ENCODE results near the gene SEZ6.

SEZ6 gene

DNA sequence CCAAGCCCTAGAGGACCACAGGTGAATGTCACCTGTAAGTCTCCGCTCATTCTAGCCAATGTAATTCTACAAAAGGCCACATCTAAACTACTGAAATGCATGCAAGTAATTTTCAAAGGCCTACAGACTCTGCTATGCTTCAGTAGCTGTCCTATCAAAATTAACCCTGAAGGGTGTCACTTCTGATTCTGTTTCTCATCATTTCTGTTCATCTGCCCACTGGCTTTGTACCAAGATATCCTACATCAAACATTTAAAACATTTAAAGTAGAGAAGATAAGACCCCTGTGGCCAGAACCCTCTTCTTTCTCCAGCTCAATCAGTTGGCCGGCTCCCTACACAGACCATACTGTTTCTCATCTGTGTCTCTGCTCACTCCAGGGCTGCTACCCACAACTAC is 76.0 kb downstream of the SEZ6 start:
- Histone ChIP-seq H3K9me3 (ENCODE audit: control insufficient read depth, insufficient read depth, low read length) (no peaks in the 10 kb centered on the region), H3K4me3 (ENCODE audit: low read depth, low read length) (no peak overlapping the region), H3K27ac (ENCODE audit: low read depth, low read length) (no peak overlapping the region), H3K27me3 (ENCODE audit: control insufficient read depth, insufficient read depth, low read length) (no peaks in the 10 kb centered on the region), H3K36me3 (ENCODE audit: control insufficient read depth, insufficient read depth, low read length) (peaks cover 44% of the 10 kb centered on the region), H3K9ac (ENCODE audit: low read depth, low read length) (no peak overlapping the region), H3K4me1 (ENCODE audit: control insufficient read depth, insufficient read depth, low read length) (no peaks in the 10 kb centered on the region)

DNA sequence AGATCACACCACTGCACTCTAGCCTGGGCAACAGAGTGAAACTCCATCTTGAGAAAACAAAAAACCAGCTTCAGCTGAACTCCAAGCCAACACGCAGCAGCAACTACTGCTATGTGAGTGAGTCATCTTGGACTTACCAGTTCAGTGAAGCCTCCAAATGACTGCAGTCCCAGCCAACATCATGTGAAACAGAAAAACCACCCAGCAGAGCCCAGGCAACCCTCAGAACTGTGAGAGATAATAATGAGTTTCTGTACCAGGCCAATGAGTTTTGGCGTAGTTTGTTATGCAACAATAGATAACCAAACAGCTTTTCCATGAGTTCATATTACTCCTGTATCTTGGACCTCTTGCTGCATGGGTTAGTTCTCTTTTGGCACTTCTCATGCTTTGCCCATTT is 77.8 kb downstream of the SEZ6 start:
- Histone ChIP-seq H3K4me3 (ENCODE audit: low read depth, low read length) (no peak overlapping the region), H3K9me3 (ENCODE audit: control insufficient read depth, insufficient read depth, low read length) (no peaks in the 10 kb centered on the region), H3K27ac (ENCODE audit: low read depth, low read length) (no peak overlapping the region), H3K9ac (ENCODE audit: low read depth, low read length) (no peak overlapping the region), H3K36me3 (ENCODE audit: control insufficient read depth, insufficient read depth, low read length) (peaks cover 56% of the 10 kb centered on the region), H3K4me1 (ENCODE audit: control insufficient read depth, insufficient read depth, low read length) (no peaks in the 10 kb centered on the region), H3K27me3 (ENCODE audit: control insufficient read depth, insufficient read depth, low read length) (no peaks in the 10 kb centered on the region)

DNA sequence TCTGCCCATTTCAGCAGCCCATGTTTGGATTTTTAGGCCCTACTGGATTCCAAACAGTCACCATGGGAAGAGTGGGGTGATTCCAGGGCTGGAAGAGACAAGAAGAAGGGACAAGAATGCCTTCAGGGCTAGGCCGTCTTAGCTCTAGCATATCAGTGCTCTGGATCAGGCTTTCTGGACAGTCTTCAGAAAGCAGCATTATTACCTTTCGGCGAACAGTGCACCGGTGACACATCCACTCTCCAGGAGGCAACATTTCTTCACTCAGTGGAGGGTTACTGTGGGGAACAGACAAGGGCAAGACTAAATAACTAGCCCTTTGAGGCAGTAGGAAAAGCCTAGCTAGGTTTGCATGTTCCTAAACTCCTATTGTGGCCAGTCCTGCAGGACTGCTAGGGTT is 79.0 kb downstream of the SEZ6 start:
- H3K36me3 ChIP-seq (ENCODE audit: control insufficient read depth, insufficient read depth, low read length) = peaks cover 64% of the 10 kb centered on the region

DNA sequence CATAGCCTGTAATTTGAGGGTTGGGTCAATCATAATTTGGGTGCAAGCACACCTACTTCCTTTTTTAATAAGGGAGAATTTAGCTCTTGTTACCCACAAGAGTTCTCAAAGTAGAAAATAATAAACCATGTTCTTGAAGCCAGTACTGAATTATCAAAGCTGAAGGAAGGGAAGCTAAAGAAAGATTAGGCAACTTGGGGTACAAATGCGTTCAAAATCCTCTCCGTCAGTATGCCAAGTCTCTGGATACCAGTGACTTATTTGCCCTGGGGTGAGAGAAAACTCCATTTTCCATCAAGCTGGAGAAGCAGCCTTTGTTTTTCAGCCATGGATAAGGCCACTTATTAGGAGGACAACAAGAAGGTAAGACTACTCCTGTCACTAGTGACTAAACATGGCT is 79.5 kb downstream of the SEZ6 start:
- no peaks in the 10 kb centered on the region for H3K9me3 ChIP-seq (ENCODE audit: control insufficient read depth, insufficient read depth, low read length)
- no peaks in the 10 kb centered on the region for H3K27me3 ChIP-seq (ENCODE audit: control insufficient read depth, insufficient read depth, low read length)
- no peak overlapping the region for H3K27ac ChIP-seq (ENCODE audit: low read depth, low read length)
- H3K9ac ChIP-seq (ENCODE audit: low read depth, low read length) = no peak overlapping the region
- no peaks in the 10 kb centered on the region for H3K4me1 ChIP-seq (ENCODE audit: control insufficient read depth, insufficient read depth, low read length)
- peaks cover 69% of the 10 kb centered on the region for H3K36me3 ChIP-seq (ENCODE audit: control insufficient read depth, insufficient read depth, low read length)
- H3K4me3 ChIP-seq (ENCODE audit: low read depth, low read length) = no peak overlapping the region

More for the DNA sequence above, 79.0 kb downstream of the SEZ6 start:
- no peak overlapping the region for H3K4me3 ChIP-seq (ENCODE audit: low read depth, low read length)
- no peaks in the 10 kb centered on the region for H3K4me1 ChIP-seq (ENCODE audit: control insufficient read depth, insufficient read depth, low read length)
- H3K27me3 ChIP-seq (ENCODE audit: control insufficient read depth, insufficient read depth, low read length) = no peaks in the 10 kb centered on the region
- no peak overlapping the region for H3K9ac ChIP-seq (ENCODE audit: low read depth, low read length)
- no peaks in the 10 kb centered on the region for H3K9me3 ChIP-seq (ENCODE audit: control insufficient read depth, insufficient read depth, low read length)
- H3K27ac ChIP-seq (ENCODE audit: low read depth, low read length) = no peak overlapping the region

DNA sequence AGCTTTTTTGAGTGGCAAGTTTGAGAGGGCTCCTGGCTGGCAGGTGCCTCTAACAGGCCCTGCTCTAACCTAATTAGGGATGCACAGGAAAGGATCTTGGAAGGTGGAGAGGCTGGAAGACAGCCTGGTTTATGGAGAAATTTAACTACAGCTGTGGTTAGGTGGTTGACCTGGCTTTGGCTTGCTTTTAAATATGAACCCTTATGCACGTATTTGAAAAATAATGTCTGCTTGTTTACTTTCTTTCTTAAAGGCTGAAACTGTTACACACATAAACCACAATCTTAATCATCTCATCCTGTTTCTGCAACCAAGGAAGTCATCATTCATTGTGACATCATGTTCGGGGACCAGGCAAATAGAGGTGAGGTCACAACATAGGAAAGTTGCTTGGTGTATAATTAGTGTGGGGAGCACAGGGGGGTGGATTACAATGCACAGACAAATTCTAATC is 79.9 kb downstream of the SEZ6 start:
- H3K4me3 ChIP-seq (ENCODE audit: low read depth, low read length) = no peak overlapping the region
- H3K9ac ChIP-seq (ENCODE audit: low read depth, low read length) = no peak overlapping the region
- no peaks in the 10 kb centered on the region for H3K9me3 ChIP-seq (ENCODE audit: control insufficient read depth, insufficient read depth, low read length)

DNA sequence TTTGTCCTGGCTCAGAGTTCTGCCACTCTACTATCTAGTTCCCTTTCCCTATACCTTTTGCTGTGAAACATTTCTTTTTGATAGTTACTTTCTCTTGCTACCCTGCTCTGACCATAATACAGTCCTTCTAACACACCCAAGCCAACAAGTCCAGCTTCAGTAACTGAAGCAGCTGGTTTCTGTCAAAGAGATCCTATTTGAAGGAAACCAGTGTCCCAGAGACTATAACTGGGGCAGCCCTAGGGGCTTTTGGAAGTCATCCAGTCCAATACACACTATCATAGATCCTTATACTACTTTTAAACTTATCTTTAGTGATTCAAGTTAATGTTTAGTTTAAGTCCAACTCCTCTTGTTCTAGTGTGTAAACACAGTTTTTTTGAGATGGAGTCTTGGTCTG is 85.6 kb downstream of the SEZ6 start:
- Histone ChIP-seq H3K36me3 (ENCODE audit: control insufficient read depth, insufficient read depth, low read length) (peaks cover 95% of the 10 kb centered on the region), H3K9me3 (ENCODE audit: control insufficient read depth, insufficient read depth, low read length) (no peaks in the 10 kb centered on the region), H3K4me1 (ENCODE audit: control insufficient read depth, insufficient read depth, low read length) (no peaks in the 10 kb centered on the region), H3K4me3 (ENCODE audit: low read depth, low read length) (no peak overlapping the region), H3K27ac (ENCODE audit: low read depth, low read length) (no peak overlapping the region), H3K9ac (ENCODE audit: low read depth, low read length) (no peak overlapping the region), H3K27me3 (ENCODE audit: control insufficient read depth, insufficient read depth, low read length) (no peaks in the 10 kb centered on the region)

More for the DNA sequence above, 79.9 kb downstream of the SEZ6 start:
- Histone ChIP-seq H3K27ac (ENCODE audit: low read depth, low read length) (no peak overlapping the region), H3K27me3 (ENCODE audit: control insufficient read depth, insufficient read depth, low read length) (no peaks in the 10 kb centered on the region), H3K4me1 (ENCODE audit: control insufficient read depth, insufficient read depth, low read length) (no peaks in the 10 kb centered on the region), H3K36me3 (ENCODE audit: control insufficient read depth, insufficient read depth, low read length) (peaks cover 72% of the 10 kb centered on the region)

DNA sequence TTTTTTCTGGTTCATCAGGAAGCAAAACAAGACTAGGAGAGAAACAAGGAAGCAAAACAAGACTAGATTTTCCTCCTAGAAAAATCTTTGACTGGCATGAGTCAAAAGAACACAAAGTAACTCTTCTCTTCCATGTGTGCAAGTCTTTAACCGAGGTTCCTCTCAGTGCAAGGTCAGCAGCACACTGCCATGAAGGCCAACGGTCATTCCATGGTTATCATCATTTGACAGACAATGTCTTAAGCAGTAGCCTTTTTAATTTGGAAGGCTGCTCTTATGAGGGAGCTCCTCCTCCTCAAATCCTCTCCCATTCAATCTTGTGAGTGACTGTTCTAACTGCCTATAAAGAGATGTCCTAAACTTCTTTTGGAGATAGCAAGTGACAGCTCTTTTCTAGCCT is 87.5 kb downstream of the SEZ6 start:
- H3K36me3 ChIP-seq (ENCODE audit: control insufficient read depth, insufficient read depth, low read length) = peaks cover 95% of the 10 kb centered on the region
- H3K27ac ChIP-seq (ENCODE audit: low read depth, low read length) = no peak overlapping the region
- no peaks in the 10 kb centered on the region for H3K9me3 ChIP-seq (ENCODE audit: control insufficient read depth, insufficient read depth, low read length)
- H3K4me1 ChIP-seq (ENCODE audit: control insufficient read depth, insufficient read depth, low read length) = no peaks in the 10 kb centered on the region
- H3K4me3 ChIP-seq (ENCODE audit: low read depth, low read length) = no peak overlapping the region
- H3K9ac ChIP-seq (ENCODE audit: low read depth, low read length) = no peak overlapping the region
- no peaks in the 10 kb centered on the region for H3K27me3 ChIP-seq (ENCODE audit: control insufficient read depth, insufficient read depth, low read length)

DNA sequence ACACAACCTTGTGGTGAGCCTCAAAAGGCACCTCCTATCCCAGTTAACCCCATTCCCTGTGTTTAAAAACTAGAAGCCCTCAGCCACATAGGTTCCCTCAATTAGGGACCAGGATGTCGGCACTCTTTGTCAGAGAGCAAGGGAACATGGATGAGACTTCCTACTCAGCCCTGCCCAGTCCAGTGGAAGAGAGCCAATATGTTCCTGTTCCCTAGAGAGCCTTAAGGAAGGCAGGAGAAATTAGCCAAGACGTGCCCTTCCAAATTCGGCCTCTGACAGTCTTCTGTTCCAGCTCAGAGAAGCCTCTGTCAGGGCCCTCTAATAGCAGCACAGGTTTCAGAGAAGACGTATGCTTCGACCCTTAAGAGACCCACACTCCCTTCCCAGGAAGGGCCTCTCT is 88.4 kb downstream of the SEZ6 start:
- H3K27ac ChIP-seq (ENCODE audit: low read depth, low read length) = no peak overlapping the region
- H3K4me3 ChIP-seq (ENCODE audit: low read depth, low read length) = no peak overlapping the region
- no peak overlapping the region for H3K9ac ChIP-seq (ENCODE audit: low read depth, low read length)
- peaks cover 96% of the 10 kb centered on the region for H3K36me3 ChIP-seq (ENCODE audit: control insufficient read depth, insufficient read depth, low read length)
- no peaks in the 10 kb centered on the region for H3K9me3 ChIP-seq (ENCODE audit: control insufficient read depth, insufficient read depth, low read length)
- H3K4me1 ChIP-seq (ENCODE audit: control insufficient read depth, insufficient read depth, low read length) = no peaks in the 10 kb centered on the region
- H3K27me3 ChIP-seq (ENCODE audit: control insufficient read depth, insufficient read depth, low read length) = no peaks in the 10 kb centered on the region

DNA sequence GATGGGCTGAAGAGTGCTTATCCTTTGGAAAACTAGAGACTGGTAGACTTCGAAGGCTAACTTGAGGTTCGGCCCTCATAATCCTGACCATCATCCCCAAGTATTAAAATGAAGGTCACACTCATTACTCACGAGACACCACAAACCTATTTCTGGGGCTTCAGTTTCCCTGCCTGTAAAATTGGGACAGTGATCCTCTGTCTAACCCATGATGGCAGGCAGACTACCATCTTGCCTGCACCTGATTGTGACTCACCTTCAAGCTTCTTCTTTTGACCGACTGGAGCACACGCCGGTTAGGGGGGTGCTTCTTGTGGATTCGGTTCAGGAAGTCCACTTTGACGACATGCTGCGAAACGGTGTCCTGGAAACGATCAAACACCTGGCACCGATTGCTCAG is 88.8 kb downstream of the SEZ6 start:
- Histone ChIP-seq H3K9ac (ENCODE audit: low read depth, low read length) (no peak overlapping the region), H3K4me1 (ENCODE audit: control insufficient read depth, insufficient read depth, low read length) (no peaks in the 10 kb centered on the region), H3K4me3 (ENCODE audit: low read depth, low read length) (no peak overlapping the region), H3K9me3 (ENCODE audit: control insufficient read depth, insufficient read depth, low read length) (no peaks in the 10 kb centered on the region), H3K27me3 (ENCODE audit: control insufficient read depth, insufficient read depth, low read length) (no peaks in the 10 kb centered on the region), H3K27ac (ENCODE audit: low read depth, low read length) (no peak overlapping the region), H3K36me3 (ENCODE audit: control insufficient read depth, insufficient read depth, low read length) (peaks cover 96% of the 10 kb centered on the region)

DNA sequence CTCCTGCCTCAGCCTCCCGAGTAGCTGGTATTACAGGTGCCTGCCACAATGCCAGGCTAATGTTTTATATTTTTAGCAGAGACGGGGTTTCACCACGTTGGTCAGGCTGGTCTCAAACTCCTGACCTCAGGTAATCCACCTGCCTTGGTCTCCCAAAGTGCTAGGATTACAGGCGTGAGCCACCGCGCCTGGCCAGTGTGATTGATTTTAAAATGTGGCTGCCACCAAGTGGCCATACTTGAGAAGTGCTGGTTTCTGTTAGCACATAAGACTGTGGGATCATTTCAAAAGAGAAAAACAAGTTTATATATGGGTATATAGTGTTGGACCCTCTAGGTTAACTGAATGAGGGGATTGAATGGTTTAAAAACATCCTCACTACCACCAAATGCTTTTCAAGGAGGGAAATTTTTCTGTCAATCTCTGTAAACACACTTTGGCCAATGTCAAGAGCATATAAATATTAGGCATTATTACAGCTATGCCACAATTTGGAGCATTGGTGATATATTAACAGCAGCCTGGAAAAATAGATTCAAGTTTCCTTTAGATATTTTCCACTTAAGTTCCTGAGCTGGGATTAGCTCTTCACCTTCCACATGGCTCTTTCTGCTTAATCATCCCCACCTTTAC is 89.4 kb downstream of the SEZ6 start:
- Histone ChIP-seq H3K27me3 (ENCODE audit: control insufficient read depth, insufficient read depth, low read length) (no peaks in the 10 kb centered on the region), H3K9ac (ENCODE audit: low read depth, low read length) (no peak overlapping the region), H3K9me3 (ENCODE audit: control insufficient read depth, insufficient read depth, low read length) (no peaks in the 10 kb centered on the region), H3K4me3 (ENCODE audit: low read depth, low read length) (no peak overlapping the region), H3K4me1 (ENCODE audit: control insufficient read depth, insufficient read depth, low read length) (no peaks in the 10 kb centered on the region), H3K36me3 (ENCODE audit: control insufficient read depth, insufficient read depth, low read length) (peaks cover 96% of the 10 kb centered on the region), H3K27ac (ENCODE audit: low read depth, low read length) (no peak overlapping the region)

DNA sequence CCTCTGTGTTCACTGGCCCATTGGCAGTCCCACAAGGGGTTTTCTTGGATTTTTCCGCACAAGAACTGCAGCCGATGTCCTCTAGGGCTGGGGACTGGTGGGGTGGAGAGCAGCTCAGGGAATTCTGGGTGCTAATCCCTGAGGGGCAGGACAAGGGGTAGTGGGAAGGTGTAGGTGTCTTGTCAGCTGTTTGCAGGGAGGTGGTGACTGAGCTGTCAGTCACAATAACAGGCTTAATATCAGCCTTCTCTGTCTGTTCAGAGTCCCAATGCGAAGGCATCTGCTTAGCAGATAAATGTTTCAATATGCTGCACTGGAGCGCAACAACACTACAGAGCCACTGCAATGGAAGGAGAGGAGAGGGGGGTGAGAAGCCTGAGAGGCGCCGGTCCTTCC is 92.9 kb downstream of the SEZ6 start:
- Histone ChIP-seq H3K27ac (ENCODE audit: low read depth, low read length) (no peak overlapping the region), H3K4me1 (ENCODE audit: control insufficient read depth, insufficient read depth, low read length) (peaks cover 12% of the 10 kb centered on the region), H3K27me3 (ENCODE audit: control insufficient read depth, insufficient read depth, low read length) (no peaks in the 10 kb centered on the region), H3K36me3 (ENCODE audit: control insufficient read depth, insufficient read depth, low read length) (peaks cover 98% of the 10 kb centered on the region), H3K9ac (ENCODE audit: low read depth, low read length) (no peak overlapping the region), H3K9me3 (ENCODE audit: control insufficient read depth, insufficient read depth, low read length) (no peaks in the 10 kb centered on the region), H3K4me3 (ENCODE audit: low read depth, low read length) (no peak overlapping the region)
